Gastrocnemius medialis (tissue), 4 donors: ENCODE data around the gene PITX1.

Source experiments
- CTCF ChIP-seq, 5 experiments: fragments of 450-650 bp in 3 of 5; fragments of 200-600 bp in 2 of 5; sonication (generic) in 2 of 5; IDR thresholded peaks in 4 of 5; conservative IDR thresholded peaks in 1 of 5; 1 replicate in 4 of 5; 2 replicates in 1 of 5; pipeline ENCODE4 v1.5.1; 2016 to 2019; ENCODE audit warnings: antibody characterized with exemption in 5 of 5, mild to moderate bottlenecking in 3 of 5, moderate library complexity in 3 of 5
- POLR2A ChIP-seq, 2 donors: fragments of 450-650 bp; IDR thresholded peaks; one replicate each; pipeline ENCODE4 v1.6.1; 2017; ENCODE audit warnings: antibody characterized with exemption in 2 of 2, mild to moderate bottlenecking in 2 of 2, moderate library complexity in 2 of 2

GRCh38 chr5:135051399-135051798, 17.4 kb upstream of the PITX1 start:
- TF ChIP-seq CTCF (IDR thresholded peaks at IDR 0.05 in 4 of 5, conservative IDR thresholded peaks at IDR 0.05 in 1 of 5) (no peak), POLR2A (IDR thresholded peaks at IDR 0.05) (no peak)
